SIG-M5 (cell line): ENCODE measurements around the gene PYGM.

ENCODE experiments used
- DNase-seq: peaks from one replicate; lab custom pipeline; 2025; lab: John Stamatoyannopoulos, UW

Gene PYGM

GRCh38 chr11:64767344-64768299, 7.8 kb upstream of the PYGM start:
- no peak for DNase-seq

GRCh38 chr11:64766881-64767280, 7.1 kb upstream of the PYGM start:
- no peak for DNase-seq

- DNase-seq, result no peak
These were observed 6.3 kb upstream of the PYGM start for GRCh38 chr11:64765851-64766665.

- DNase-seq, result no peak
These were observed 5.6 kb upstream of the PYGM start for GRCh38 chr11:64765291-64765850.

- no peak for DNase-seq
These were observed 5.0 kb upstream of the PYGM start for GRCh38 chr11:64764753-64765152.

- no peak for DNase-seq
These were observed 4.4 kb upstream of the PYGM start for GRCh38 chr11:64764040-64764611.

GRCh38 chr11:64763526-64764039, 3.8 kb upstream of the PYGM start:
- DNase-seq, result no peak

GRCh38 chr11:64762674-64763525, 3.1 kb upstream of the PYGM start:
- DNase-seq, result no peak

- DNase-seq, result no peak
These were observed 2.5 kb upstream of the PYGM start for GRCh38 chr11:64762277-64762673.

GRCh38 chr11:64760759-64761420, 1.1 kb upstream of the PYGM start:
- DNase-seq, result no peak

- no peak for DNase-seq
These were observed 548 bp downstream of the PYGM start for GRCh38 chr11:64759131-64759721.

- DNase-seq, result no peak
These were observed 1.3 kb downstream of the PYGM start for GRCh38 chr11:64758330-64759079.

- DNase-seq, result no peak
These were observed 2.0 kb downstream of the PYGM start for GRCh38 chr11:64757549-64758329.

GRCh38 chr11:64755681-64756361, 4.0 kb downstream of the PYGM start:
- no peak for DNase-seq

GRCh38 chr11:64754919-64755662, 4.7 kb downstream of the PYGM start:
- no peak for DNase-seq

- no peak for DNase-seq
These were observed 5.5 kb downstream of the PYGM start for GRCh38 chr11:64754124-64754918.
